SJCRH30 (cell line): ENCODE results near the gene PI4K2A. TPM values are rescaled to one million over a fixed set of nuclear protein-coding genes. Genes with fewer than 3 reads are reported as not detected.
"Not testable (repeated sequence)": the region's sequence is repeated elsewhere in the genome, so short reads cannot be mapped to it uniquely, and the experiment has no call there.

Experiments used
- DNase-seq, 2 experiments: peaks; one replicate each; pipeline ENCODE4 v3.0.0-alpha.2; 2015 to 2020
- H3K27ac ChIP-seq: fragments of 250-450 bp; sonication (Bioruptor Pico); 2 replicates; pipeline ENCODE4 v1.5.1; 2020; ENCODE audit warnings: mild to moderate bottlenecking, moderate library complexity
- H3K27me3 ChIP-seq: fragments of 250-450 bp; sonication (Bioruptor Pico); 2 replicates; pipeline ENCODE4 v1.5.1; 2020; ENCODE audit warnings: mild to moderate bottlenecking, moderate library complexity
- H3K36me3 ChIP-seq: fragments of 250-450 bp; sonication (Bioruptor Pico); 2 replicates; pipeline ENCODE4 v1.5.1; 2020; ENCODE audit warnings: mild to moderate bottlenecking, moderate library complexity
- H3K4me1 ChIP-seq: fragments of 250-450 bp; sonication (Bioruptor Pico); 2 replicates; pipeline ENCODE4 v1.5.1; 2020; ENCODE audit warnings: mild to moderate bottlenecking, moderate library complexity
- H3K4me3 ChIP-seq: fragments of 250-450 bp; sonication (Bioruptor Pico); 2 replicates; pipeline ENCODE4 v1.5.1; 2020; ENCODE audit warnings: mild to moderate bottlenecking, moderate library complexity
- H3K9me3 ChIP-seq: fragments of 250-450 bp; sonication (Bioruptor Pico); replicated peaks from 2 replicates; pipeline ENCODE4 v1.5.1; 2020; ENCODE audit warnings: mild to moderate bottlenecking, moderate library complexity
- total RNA-seq: library from RNA; depleted of rRNA; stranded (reverse); fragments of >200 nt; shearing (Covaris generic); gene quantifications from 2 replicates; pipeline ENCODE4 v1.2.3, GENCODE V29; 2014

Gene PI4K2A
- total RNA-seq, 1 experiment from 2014 or later = 19.4 TPM

DNA sequence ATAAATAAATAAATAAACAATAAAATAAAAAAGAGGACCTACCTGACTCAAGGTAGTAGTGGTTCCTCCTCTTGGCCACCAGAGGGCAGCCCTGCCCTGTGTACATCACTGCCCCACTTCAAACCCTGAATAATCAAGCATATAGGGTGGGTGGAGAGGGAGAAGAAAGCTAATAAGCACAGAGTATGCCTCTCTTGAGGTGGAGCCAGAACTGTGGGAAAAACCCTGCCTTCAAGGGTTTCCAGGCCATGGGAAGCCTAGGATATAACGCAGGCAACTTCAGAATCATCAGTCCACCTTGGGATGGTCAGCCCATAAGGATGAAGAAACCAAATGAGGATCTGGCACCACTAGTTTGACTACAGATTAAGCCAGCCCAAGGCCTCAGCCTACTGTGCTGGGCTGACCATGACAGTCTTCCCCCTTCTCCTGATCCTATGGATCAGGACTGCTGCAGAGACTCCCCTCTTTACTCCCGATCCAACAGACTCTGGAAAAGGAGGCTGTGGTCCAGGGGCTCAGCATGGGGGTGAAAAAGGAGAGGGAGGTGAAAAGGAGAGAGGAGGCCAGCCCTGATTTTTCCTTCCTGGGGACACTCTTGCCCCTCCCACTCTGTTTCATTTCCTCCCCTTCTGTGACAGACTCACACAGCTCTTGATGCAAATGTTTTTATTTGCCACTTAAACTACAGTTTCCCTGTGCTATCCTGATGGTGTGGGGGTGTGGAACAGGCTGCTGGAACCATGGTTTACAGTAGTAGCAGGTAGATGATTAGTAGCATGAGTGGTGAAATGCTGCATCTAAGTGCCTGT is 36.5 kb downstream of the PI4K2A start:
- Histone ChIP-seq H3K27ac (no peak overlapping the region), H3K36me3 (peaks cover 30% of the 10 kb centered on the region), H3K4me3 (no peak overlapping the region), H3K4me1 (peaks cover 4% of the 10 kb centered on the region; the same call in 1 of the 2 replicates), H3K27me3 (no peaks in the 10 kb centered on the region), H3K9me3 (no peaks in the 10 kb centered on the region)
- DNase-seq = peak; percentile 35 to 75

DNA sequence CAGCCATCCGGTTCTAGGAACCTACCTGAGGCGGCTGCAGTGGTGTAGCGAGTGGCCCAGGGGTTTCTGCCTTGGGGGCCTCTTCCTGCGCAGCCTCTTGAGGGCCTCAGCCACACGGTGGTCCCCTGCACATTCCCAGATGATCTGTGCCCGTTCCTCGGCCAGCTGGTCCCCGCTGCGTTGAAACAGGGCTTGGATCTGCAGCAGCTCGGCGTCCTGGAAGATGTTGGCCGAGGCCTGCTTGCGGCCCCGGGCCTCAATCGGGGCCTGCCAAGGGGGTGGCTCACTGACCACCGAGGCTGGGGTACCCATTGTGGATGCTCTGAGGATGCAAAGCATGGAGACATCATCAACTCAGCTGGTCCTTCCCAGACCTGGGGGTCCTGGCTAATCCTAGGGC is 39.1 kb downstream of the PI4K2A start:
- DNase-seq = no peak
- no peaks in the 10 kb centered on the region for H3K27me3 ChIP-seq
- peaks cover 17% of the 10 kb centered on the region for H3K36me3 ChIP-seq
- H3K9me3 ChIP-seq = no peaks in the 10 kb centered on the region
- peaks cover 9% of the 10 kb centered on the region; the same call in 1 of the 2 replicates for H3K4me1 ChIP-seq
- no peak overlapping the region for H3K4me3 ChIP-seq
- no peak overlapping the region for H3K27ac ChIP-seq

DNA sequence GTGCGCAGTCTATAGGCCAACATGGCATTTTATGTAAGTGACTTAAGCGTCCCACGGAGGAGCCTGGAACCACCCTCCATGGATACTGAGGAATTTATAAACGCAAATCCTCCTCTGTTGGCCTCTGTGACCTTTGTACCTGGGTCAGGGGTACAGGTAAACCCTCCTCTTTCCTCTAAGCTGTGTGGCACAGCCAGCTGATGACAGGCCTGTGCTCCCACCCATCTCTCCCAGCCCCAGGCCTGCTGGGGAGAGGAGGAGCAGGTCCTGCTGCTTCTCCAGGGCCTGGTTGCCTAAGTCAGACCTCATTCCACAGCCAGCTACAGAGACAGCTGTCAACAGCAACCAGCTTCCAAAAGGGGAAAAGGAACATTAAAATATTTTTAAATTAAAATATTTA is 41.6 kb downstream of the PI4K2A start:
- H3K27ac ChIP-seq = no peak overlapping the region

DNA sequence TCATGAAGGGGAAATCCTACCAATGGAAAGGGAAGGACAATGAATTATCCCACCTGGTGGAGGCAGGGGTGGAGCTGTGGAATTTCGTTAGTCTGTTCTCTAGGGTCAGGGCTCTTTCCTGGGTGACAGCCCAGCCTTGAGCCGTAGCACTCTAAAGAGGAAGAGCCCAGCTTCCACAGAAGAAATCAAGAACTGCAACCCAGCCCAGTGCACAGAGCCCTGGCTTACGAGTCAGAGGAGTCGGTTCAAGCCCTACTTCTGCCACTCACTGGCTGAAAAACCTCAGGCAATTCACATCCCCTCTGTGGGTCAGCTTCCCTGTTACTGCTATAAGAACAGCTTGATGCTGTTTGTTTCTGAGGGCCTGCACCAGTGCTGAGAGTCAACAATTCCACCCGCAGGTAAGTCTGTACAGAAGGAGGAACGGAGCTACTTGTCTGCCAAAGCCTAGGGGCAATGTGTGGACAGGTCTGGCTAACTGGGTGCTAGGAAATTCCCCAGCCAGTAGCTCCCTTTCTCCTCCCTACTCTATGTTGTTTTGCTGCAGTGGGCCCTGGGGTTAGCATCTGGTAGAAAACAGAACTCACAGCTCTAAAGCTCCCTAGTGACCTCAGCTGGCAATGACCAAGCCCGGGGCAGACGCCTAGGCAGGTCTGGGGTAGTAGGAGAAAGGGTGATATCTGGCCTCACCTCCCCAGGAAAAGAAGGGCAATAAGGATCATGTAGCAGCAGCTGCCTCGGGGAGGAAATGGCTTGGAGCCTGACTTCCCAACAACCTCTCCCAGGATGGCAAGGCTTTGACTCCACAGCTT is 43.3 kb downstream of the PI4K2A start:
- Histone ChIP-seq H3K27ac (no peak overlapping the region), H3K4me1 (peaks cover 32% of the 10 kb centered on the region), H3K36me3 (no peaks in the 10 kb centered on the region), H3K27me3 (no peaks in the 10 kb centered on the region), H3K4me3 (no peak overlapping the region), H3K9me3 (no peaks in the 10 kb centered on the region)
- peak; percentile 79 to 86 for DNase-seq

More for the DNA sequence above, 41.6 kb downstream of the PI4K2A start:
- Histone ChIP-seq H3K4me3 (no peak overlapping the region), H3K36me3 (peaks cover 5% of the 10 kb centered on the region; the same call in 1 of the 2 replicates), H3K9me3 (no peaks in the 10 kb centered on the region), H3K27me3 (no peaks in the 10 kb centered on the region), H3K4me1 (peaks cover 22% of the 10 kb centered on the region)
- no peak for DNase-seq

DNA sequence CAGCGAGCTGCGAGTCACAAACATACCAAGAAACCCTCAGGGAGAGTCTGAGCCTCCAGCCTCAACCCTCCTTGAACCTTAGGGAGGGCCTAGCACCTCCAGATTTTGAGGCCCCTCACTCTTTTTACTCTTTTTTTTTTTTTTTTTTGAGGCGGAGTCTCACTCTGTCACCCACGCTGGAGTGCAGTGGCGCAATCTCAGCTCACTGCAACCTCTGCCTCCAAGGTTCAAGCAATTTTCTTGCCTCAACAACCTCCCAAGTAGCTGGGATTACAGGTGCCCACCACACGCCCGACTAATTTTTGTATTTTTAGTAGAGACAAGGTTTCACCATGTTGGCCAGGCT is 43.9 kb downstream of the PI4K2A start:
- H3K27ac ChIP-seq, DNase-seq, H3K9me3 ChIP-seq, H3K4me3 ChIP-seq, H3K36me3 ChIP-seq, H3K27me3 ChIP-seq: not testable (repeated sequence)
- H3K4me1 ChIP-seq = peaks cover 34% of the 10 kb centered on the region

DNA sequence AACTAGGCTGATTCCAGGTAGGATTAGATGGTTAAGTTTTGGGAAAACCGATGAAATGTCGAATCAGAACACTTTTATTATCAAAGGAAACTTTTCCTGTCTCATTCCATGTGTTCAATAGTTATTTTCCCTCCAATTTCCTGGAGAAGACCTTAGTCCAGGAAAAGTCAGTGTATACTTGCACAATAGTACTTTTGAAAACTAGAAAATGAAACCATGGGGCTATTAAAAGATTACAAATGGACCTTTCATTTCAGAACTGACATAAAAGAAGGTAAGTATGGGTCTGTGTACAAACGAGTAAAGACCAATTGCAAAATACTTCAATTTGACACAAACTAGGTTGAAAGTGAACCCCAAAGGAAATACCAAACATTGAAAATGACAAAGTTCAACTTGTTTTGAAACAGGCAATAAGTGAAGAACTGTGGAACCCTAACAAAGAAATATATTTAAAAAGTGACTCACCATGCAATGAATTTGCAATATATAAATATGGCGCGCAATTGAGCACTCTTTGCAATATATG is 44.5 kb downstream of the PI4K2A start:
- H3K9me3 ChIP-seq = no peaks in the 10 kb centered on the region
- H3K27ac ChIP-seq = peak overlapping the region; percentile 1; the same call in 1 of the 2 replicates
- DNase-seq = no peak
- H3K4me3 ChIP-seq = no peak overlapping the region; the same call in 1 of the 2 replicates
- no peaks in the 10 kb centered on the region for H3K36me3 ChIP-seq
- H3K4me1 ChIP-seq = peaks cover 40% of the 10 kb centered on the region
- H3K27me3 ChIP-seq = no peaks in the 10 kb centered on the region

DNA sequence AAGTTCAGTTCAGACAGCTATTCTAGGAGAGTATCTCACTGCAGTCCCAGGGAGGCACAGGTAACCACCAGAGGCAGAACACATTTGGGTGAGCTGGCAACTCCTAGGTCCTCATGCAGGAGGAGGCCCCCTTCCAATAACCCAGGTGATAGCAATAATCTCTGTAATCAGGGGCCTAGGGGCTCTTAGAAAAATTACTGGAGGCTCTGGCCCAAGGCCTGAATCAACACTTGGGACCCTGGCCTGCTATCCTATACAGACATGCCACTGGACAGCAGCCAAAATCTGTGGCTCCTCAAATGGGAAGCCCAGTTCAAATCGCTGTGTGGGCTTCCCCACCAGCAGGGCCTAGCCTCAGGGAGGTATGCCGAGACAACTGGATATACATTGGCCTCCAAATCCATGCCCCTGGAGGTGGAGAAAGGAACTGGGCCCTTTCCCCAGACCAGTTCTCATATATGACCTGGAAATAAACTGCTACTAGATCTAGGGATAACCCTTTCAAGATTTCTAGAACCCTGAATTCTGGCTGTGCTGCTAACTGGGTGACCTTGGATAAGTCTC is 45.0 kb downstream of the PI4K2A start:
- H3K4me3 ChIP-seq = peak overlapping the region; percentile 80
- H3K36me3 ChIP-seq = no peaks in the 10 kb centered on the region
- DNase-seq = peak; percentile 96 to 97
- no peaks in the 10 kb centered on the region for H3K27me3 ChIP-seq
- H3K27ac ChIP-seq = peak overlapping the region; percentile 15; the same call in 1 of the 2 replicates
- H3K4me1 ChIP-seq = peaks cover 41% of the 10 kb centered on the region
- H3K9me3 ChIP-seq = no peaks in the 10 kb centered on the region

DNA sequence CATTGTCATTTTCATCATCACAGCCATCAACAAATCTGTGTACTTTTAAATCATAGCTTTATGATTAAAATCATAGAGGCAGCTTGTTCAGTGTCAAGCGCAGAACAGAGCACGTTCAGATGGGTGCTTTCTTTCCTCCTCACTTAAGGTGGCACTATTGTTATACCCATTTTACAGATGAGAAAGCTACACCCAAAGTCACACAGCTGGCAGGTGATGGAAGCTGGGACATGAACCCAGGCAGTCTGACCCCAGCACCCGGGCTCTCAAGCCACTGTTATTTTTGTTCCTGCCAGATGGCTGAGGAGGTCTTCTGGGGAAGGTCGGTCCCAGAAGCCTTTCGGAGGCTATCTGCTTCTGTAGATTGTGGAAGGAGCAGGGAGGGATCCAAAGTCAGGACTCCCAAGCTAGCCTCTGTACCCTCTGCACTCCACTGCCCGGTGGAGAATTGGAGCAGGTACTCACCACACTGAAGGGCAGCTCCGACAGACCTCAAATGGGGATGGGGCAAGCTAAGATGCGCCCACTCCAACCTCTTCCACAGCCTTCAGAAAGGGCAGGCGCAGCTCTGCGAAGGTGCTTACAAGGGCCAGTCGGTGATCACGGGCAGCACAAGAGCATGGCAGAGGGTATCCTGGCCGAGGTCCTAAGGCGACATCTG is 46.0 kb downstream of the PI4K2A start:
- DNase-seq = no peak
- no peaks in the 10 kb centered on the region for H3K36me3 ChIP-seq
- peaks cover 41% of the 10 kb centered on the region for H3K4me1 ChIP-seq
- no peaks in the 10 kb centered on the region for H3K27me3 ChIP-seq
- H3K9me3 ChIP-seq = no peaks in the 10 kb centered on the region
- peak overlapping the region; percentile 80 for H3K4me3 ChIP-seq
- peak overlapping the region; percentile 34; the same call in 1 of the 2 replicates for H3K27ac ChIP-seq

DNA sequence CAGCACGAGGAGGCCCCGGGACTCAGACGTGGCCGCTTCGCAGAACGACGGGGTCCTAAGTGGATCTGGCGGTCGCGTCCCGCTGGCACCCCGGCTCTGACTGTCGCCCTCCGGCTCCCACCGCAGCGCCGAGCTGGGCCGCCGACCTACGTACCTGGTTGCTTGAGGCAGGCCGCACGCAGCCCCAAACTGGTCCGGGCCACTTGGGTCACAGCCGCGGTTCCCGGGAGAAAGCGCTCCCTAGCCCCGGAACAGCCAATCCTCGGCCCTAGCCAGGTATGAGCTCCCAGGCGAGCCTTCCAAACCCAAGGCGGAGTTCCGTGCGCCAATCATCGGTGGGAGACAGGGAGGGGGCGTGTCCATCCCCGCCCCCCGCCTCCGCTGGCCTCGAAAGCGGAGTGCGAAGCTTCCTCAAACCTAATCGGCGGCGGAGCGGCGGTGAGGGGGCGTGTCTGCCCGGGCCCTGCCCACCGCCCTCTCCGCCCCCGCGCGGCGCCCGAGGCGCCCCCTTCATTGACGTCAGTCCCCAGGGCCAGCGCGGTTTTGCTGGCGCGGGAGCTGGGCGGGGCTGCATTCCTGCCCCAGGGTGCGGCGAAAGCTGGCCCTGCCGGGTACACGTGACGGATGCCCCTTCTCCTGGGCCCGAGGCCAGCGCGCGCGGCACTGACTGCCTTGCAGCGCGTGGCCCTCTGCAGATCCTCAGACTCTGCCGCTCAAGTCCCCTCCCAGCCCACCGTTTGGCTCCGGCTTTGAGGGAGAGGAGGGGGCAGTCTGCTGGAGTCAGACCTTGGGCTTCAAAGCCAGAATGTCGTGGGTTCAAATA is 46.7 kb downstream of the PI4K2A start, which contains the start of gene AVPI1:
TSS of gene AVPI1 (minus strand) at position 280 of the 823 bp plus-strand sequence. CDS start 7,336 bp downstream, outside the sequence.
- DNase-seq = peak; percentile 98
- H3K9me3 ChIP-seq = no peaks in the 10 kb centered on the region
- H3K4me1 ChIP-seq = peaks cover 41% of the 10 kb centered on the region
- H3K27me3 ChIP-seq = no peaks in the 10 kb centered on the region
- no peaks in the 10 kb centered on the region for H3K36me3 ChIP-seq
- H3K27ac ChIP-seq = peak within 1 kb of the TSS; percentile 68
- peak within 1 kb of the TSS; percentile 80 for H3K4me3 ChIP-seq

DNA sequence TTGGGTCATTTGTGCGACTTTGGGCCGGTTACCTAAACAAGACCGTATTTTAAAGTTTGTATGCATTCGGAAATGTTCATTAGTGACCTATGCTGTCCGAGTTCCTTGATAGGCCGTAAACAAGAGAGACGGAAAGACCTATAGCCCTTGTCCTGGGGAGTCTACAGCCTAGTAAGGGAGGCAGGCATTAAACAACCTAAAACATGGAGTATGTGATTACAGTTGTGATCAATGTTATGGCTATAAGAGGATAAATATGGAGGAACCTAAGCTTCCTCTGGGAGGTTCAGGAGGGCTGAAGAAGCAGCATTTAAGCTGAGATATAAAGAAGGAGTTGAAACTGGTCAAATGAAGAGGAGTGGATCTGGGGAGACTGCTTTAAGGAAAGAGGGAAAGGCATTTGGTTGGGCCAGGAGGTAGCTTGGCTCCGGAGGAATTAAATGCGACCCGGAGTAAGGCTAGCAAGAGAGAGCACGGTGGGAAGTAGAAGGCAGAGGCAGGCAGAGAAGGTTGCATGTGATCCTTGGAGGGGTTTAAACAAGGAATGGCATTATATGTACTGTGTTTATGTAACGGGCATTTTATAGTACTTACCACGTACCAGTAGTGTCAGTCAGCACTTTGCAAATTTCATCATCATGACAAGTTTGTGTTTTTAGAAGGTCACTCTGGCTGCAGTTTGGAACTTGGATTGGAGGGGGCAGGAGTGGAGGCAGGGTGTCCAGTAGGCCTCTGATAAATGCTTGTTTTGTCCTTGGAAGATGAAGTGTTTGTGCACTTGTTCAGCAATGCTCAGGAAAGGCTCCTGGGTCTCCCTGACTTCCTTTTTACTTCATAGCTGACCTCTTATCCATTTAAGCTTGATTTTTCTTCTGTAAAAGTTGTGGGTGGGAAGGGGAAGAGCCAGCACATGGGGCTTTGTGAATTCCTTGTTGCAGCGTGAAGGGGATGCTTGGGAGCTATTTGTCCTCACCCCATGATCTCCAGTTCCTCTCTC is 47.6 kb downstream of the PI4K2A start:
- Histone ChIP-seq H3K4me3 (peak overlapping the region; percentile 80), H3K9me3 (no peaks in the 10 kb centered on the region), H3K36me3 (no peaks in the 10 kb centered on the region), H3K27me3 (no peaks in the 10 kb centered on the region), H3K27ac (peak overlapping the region; percentile 68), H3K4me1 (peaks cover 41% of the 10 kb centered on the region)
- DNase-seq = peak in 1 of 2 experiments; percentile 41

DNA sequence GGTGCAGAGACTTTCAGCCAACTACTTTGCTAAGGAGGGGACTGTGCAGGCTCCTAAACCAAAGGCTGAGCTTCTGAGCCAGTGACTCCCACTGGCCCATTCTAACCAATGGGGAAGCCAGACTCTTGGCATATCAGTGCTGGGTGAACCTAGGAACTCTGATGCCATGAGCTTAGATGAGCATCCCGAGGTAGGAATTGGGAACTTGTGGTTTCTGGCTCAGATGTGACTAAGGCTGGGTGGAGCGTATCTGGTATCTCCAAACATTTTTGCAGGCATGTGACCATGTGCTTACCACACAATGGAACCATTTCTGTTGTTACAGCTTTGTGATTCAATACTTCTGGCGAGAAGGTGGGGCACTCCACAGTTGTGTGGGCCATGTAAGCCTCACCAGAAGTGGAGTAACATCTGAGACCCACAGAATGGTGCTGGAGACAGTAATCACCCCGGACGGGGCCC is 49.1 kb downstream of the PI4K2A start:
- no peaks in the 10 kb centered on the region for H3K27me3 ChIP-seq
- H3K4me1 ChIP-seq = peaks cover 33% of the 10 kb centered on the region
- H3K4me3 ChIP-seq = no peak overlapping the region
- H3K36me3 ChIP-seq = no peaks in the 10 kb centered on the region
- H3K9me3 ChIP-seq = no peaks in the 10 kb centered on the region
- H3K27ac ChIP-seq = 0 out of 2 replicates have a peak overlapping the region, but pooled peaks have one; percentile 15
- peak; percentile 56 to 67 for DNase-seq

DNA sequence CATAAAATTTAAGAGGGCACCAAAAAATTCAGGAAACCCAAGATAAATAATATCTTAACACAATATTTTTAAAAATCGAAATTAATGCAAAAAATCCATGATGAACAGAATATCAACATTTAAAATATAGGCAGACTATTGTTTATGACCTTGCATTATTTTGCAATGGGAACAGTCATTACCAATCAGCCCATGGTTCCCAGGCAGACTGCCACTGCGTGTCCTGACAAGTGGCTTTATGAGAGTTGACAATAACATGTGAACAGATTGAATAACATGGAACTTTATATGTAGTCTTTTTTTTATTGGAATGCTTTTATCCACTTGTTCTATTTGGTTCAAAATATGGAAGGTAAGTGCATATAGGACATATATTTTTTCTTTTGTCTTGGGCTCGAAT is 49.7 kb downstream of the PI4K2A start:
- Histone ChIP-seq H3K36me3 (no peaks in the 10 kb centered on the region), H3K4me3 (no peak overlapping the region), H3K27ac (0 out of 2 replicates have a peak overlapping the region, but pooled peaks have one; percentile 15), H3K27me3 (no peaks in the 10 kb centered on the region), H3K4me1 (peaks cover 27% of the 10 kb centered on the region), H3K9me3 (no peaks in the 10 kb centered on the region)
- no peak for DNase-seq
